OCI-LY1 (cell line): ENCODE measurements around the gene SLC2A11.
"Not testable (repeated sequence)": the region's sequence is repeated elsewhere in the genome, so short reads cannot be mapped to it uniquely, and the experiment has no call there.

Experiments used
- H2AFZ ChIP-seq: fragments of 200-600 bp; sonication (generic), shearing (Covaris generic); 2 replicates; pipeline ENCODE4 v1.6.0; 2014; ENCODE audit warnings: antibody characterized with exemption, mild to moderate bottlenecking, low read length
- H3F3A ChIP-seq: fragments of 200-600 bp; sonication (generic), shearing (Covaris generic); 2 replicates; pipeline ENCODE4 v1.6.0; 2014; ENCODE audit warnings: mild to moderate bottlenecking, antibody characterized with exemption, low read length, moderate library complexity; ENCODE audit not compliant: insufficient read depth
- H3K27ac ChIP-seq: fragments of 200-600 bp; sonication (generic); 2 replicates; pipeline ENCODE4 v1.5.1; 2014; ENCODE audit warnings: low read length, mixed run types, mild to moderate bottlenecking, low read depth; ENCODE audit not compliant: poor library complexity, severe bottlenecking
- H3K27me3 ChIP-seq: fragments of 200-600 bp; sonication (generic); 2 replicates; pipeline ENCODE4 v1.6.0; 2014; ENCODE audit warnings: antibody characterized with exemption, mild to moderate bottlenecking, low read length, moderate library complexity; ENCODE audit not compliant: insufficient read depth
- H3K36me3 ChIP-seq: fragments of 200-600 bp; sonication (generic); 2 replicates; pipeline ENCODE4 v1.6.1; 2014; ENCODE audit warnings: mild to moderate bottlenecking, antibody characterized with exemption, low read length, moderate library complexity, mixed read lengths; ENCODE audit not compliant: insufficient read depth
- H3K4me1 ChIP-seq: fragments of 200-600 bp; sonication (generic); 2 replicates; pipeline ENCODE4 v1.5.1; 2014; ENCODE audit warnings: mild to moderate bottlenecking, low read length, moderate library complexity; ENCODE audit not compliant: insufficient read depth, severe bottlenecking
- H3K4me2 ChIP-seq: fragments of 200-600 bp; sonication (generic), shearing (Covaris generic); 2 replicates; pipeline ENCODE4 v1.6.1; 2014; ENCODE audit warnings: low read length
- H3K4me3 ChIP-seq: fragments of 200-600 bp; sonication (generic); 2 replicates; pipeline ENCODE4 v1.5.1; 2014; ENCODE audit warnings: low read length, low read depth, mild to moderate bottlenecking, mixed read lengths; ENCODE audit not compliant: poor library complexity, severe bottlenecking
- H3K79me2 ChIP-seq: fragments of 200-600 bp; shearing (Covaris generic); 2 replicates; pipeline ENCODE4 v1.6.1; 2016; ENCODE audit warnings: mixed run types, low read length, mixed read lengths; ENCODE audit not compliant: insufficient read depth
- H3K9ac ChIP-seq: fragments of 200-600 bp; sonication (generic), shearing (Covaris generic); 2 replicates; pipeline ENCODE4 v1.6.1; 2014; ENCODE audit warnings: mild to moderate bottlenecking, low read length, mixed read lengths
- H3K9me2 ChIP-seq: fragments of 200-600 bp; sonication (generic), shearing (Covaris generic); 2 replicates; pipeline ENCODE4 v1.6.1; 2014; ENCODE audit warnings: low read depth, mild to moderate bottlenecking, low read length, mixed read lengths
- H3K9me3 ChIP-seq: fragments of 200-600 bp; shearing (Covaris generic); 2 replicates; pipeline ENCODE4 v1.6.1; 2014; ENCODE audit warnings: low read length, mixed read lengths
- H4K20me1 ChIP-seq: fragments of 200-600 bp; sonication (generic), shearing (Covaris generic); 2 replicates; pipeline ENCODE4 v1.6.0; 2016; ENCODE audit warnings: mild to moderate bottlenecking, low read length; ENCODE audit not compliant: insufficient read depth
- EZH2 ChIP-seq: fragments of 200-600 bp; sonication (generic), shearing (Covaris generic); IDR thresholded peaks from 2 replicates; pipeline ENCODE4 v1.8.0; 2017; ENCODE audit warnings: borderline replicate concordance, mixed run types, mild to moderate bottlenecking, antibody characterized with exemption, low read length, moderate library complexity, mixed read lengths
- TF ChIP-seq, protein P1 (sequence below): fragments of 200-600 bp; sonication (generic), shearing (Covaris generic); IDR thresholded peaks from 2 replicates; pipeline ENCODE4 v1.5.1; 2017; ENCODE audit warnings: mild to moderate bottlenecking, antibody characterized with exemption, low read length, moderate library complexity, mixed read lengths

The SLC2A11 gene

DNA sequence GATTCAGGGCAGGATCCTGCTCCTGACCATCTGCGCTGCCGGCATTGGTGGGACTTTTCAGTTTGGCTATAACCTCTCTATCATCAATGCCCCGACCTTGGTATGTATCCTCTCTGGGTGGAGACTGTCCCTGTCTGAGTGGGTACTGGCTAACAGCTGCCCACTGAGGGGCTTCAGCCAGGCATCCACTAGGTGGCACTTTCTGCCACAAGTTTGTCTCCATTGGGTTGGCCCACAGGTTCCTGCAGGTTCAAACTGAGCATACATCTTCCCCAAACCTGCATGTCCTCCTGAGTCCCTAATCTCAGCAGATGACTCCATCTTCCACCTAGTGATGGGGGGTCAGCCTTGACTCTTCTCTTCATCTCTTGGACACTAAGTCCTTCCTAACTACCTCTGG lies 4.4 kb downstream of the SLC2A11 start:
- Histone ChIP-seq H3K4me1 (peaks cover 19% of the 10 kb centered on the region), H3K9me2 (no peaks in the 10 kb centered on the region), H3K27ac (no peak overlapping the region), H3K9ac (no peak overlapping the region), H3K4me2 (no peak overlapping the region), H3K27me3 (no peaks in the 10 kb centered on the region), H3K36me3 (peaks cover 10% of the 10 kb centered on the region; the same call in 1 of the 2 replicates), H2AFZ (no peak overlapping the region), H3K4me3 (no peak overlapping the region), H3K9me3 (no peaks in the 10 kb centered on the region), H3K79me2 (no peaks in the 10 kb centered on the region), H4K20me1 (no peaks in the 10 kb centered on the region), H3F3A (no peaks in the 10 kb centered on the region)
- no peak for TF ChIP-seq EZH2
- TF ChIP-seq, protein P1, sequence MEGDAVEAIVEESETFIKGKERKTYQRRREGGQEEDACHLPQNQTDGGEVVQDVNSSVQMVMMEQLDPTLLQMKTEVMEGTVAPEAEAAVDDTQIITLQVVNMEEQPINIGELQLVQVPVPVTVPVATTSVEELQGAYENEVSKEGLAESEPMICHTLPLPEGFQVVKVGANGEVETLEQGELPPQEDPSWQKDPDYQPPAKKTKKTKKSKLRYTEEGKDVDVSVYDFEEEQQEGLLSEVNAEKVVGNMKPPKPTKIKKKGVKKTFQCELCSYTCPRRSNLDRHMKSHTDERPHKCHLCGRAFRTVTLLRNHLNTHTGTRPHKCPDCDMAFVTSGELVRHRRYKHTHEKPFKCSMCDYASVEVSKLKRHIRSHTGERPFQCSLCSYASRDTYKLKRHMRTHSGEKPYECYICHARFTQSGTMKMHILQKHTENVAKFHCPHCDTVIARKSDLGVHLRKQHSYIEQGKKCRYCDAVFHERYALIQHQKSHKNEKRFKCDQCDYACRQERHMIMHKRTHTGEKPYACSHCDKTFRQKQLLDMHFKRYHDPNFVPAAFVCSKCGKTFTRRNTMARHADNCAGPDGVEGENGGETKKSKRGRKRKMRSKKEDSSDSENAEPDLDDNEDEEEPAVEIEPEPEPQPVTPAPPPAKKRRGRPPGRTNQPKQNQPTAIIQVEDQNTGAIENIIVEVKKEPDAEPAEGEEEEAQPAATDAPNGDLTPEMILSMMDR: peak; percentile 76

DNA sequence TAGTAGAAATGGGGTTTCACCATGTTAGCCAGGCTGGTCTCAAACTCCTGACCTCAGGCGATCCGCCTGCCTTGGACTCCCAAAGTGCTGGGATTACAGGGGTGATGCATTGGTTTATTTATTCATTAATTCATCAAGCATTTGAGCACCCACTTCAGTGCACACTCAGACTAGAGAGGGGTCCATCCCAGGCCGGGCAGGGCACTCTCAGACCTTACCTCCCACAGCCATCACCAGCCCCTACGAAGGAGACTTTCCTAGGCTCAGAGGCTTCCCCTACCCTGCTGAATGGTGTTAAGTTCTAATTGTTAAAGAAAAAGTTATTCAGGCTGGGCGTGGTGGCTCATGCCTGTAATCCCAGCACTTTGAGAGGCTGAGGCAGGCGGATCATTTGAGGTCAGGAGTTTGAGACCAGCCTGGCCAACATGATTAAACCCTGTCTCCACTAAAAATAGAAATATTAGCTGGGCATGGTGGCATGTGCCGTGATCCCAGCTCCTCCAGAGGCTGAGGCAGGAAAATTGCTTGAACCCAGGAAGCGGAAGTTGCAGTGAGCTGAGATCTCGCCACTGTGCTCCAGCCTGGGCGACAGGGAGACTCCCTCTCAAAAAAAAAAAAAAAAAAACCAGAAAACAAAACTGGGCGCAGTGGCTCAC lies 7.0 kb downstream of the SLC2A11 start:
- H3K9ac ChIP-seq, H3K4me3 ChIP-seq, H3K9me2 ChIP-seq, H3K4me1 ChIP-seq, H3K9me3 ChIP-seq, H3K79me2 ChIP-seq, H4K20me1 ChIP-seq, H3K27me3 ChIP-seq, H3K4me2 ChIP-seq, H2AFZ ChIP-seq, H3K27ac ChIP-seq, H3F3A ChIP-seq: not testable (repeated sequence)
- peaks cover 33% of the 10 kb centered on the region for H3K36me3 ChIP-seq

DNA sequence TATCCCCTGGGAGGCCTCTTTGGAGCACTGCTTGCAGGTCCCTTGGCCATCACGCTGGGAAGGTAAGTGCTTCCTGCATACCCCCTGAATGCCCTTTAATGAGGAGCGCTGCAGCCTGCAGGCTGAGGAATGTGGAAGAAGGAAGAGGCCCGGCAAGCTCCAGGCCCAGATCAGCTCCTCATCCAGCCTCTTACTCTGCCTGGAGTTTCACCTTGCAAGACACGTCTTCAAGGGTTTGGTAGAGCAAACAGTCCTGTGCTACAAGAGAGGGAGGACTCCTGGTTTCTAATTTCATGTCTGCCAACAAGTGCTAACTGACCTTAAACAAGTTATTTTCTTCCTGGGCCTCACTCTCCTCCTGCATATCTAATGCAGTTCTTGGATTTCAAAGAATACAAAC lies 10.9 kb downstream of the SLC2A11 start:
- TF ChIP-seq EZH2: no peak
- TF ChIP-seq, protein P1: no peak
- Histone ChIP-seq H3K9me2 (no peaks in the 10 kb centered on the region), H3F3A (no peaks in the 10 kb centered on the region), H3K9ac (no peak overlapping the region), H3K9me3 (no peaks in the 10 kb centered on the region), H3K79me2 (no peaks in the 10 kb centered on the region), H3K4me2 (no peak overlapping the region), H2AFZ (no peak overlapping the region), H3K27ac (no peak overlapping the region), H3K27me3 (no peaks in the 10 kb centered on the region), H3K4me3 (no peak overlapping the region), H3K36me3 (peaks cover 41% of the 10 kb centered on the region), H3K4me1 (no peaks in the 10 kb centered on the region), H4K20me1 (no peaks in the 10 kb centered on the region)

DNA sequence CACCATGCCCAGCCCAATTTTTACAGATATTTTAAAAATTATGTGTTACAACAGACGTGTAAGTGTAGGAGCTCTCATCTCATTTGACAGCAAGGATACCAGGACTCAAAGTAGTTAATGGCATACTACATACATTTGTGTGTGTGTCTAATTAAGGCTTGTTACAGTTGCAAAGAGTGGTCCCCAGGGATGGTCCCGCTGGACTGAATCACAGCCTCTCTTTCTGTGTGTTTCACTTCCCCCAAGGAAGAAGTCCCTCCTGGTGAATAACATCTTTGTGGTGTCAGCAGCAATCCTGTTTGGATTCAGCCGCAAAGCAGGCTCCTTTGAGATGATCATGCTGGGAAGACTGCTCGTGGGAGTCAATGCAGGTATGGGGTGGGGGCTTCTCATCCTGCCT lies 17.2 kb downstream of the SLC2A11 start:
- Histone ChIP-seq H3K9ac (no peak overlapping the region), H4K20me1 (no peaks in the 10 kb centered on the region), H3K27ac (no peak overlapping the region), H3K4me2 (no peak overlapping the region), H3K9me3 (no peaks in the 10 kb centered on the region), H3K4me3 (no peak overlapping the region), H3K4me1 (no peaks in the 10 kb centered on the region), H3K27me3 (no peaks in the 10 kb centered on the region), H3K9me2 (no peaks in the 10 kb centered on the region), H3F3A (no peaks in the 10 kb centered on the region), H3K36me3 (peaks cover 47% of the 10 kb centered on the region), H2AFZ (no peak overlapping the region), H3K79me2 (no peaks in the 10 kb centered on the region)
- TF ChIP-seq, protein P1: no peak
- no peak for TF ChIP-seq EZH2
